Neuronal stem cell (in vitro differentiated cells): Measurements from ENCODE around the gene METTL23.
"Not testable (repeated sequence)": the region's sequence is repeated elsewhere in the genome, so short reads cannot be mapped to it uniquely, and the experiment has no call there.

Experiments
- DNase-seq: peaks from one replicate; pipeline ENCODE4 v3.0.0-alpha.2; 2013; ENCODE audit warnings: low spot score
- H2AFZ ChIP-seq: one replicate; pipeline ENCODE4 v1.6.1; 2013; ENCODE audit warnings: mild to moderate bottlenecking, low read length, inconsistent platforms
- H2AK5ac ChIP-seq: 2 replicates; pipeline ENCODE4 v1.6.1; 2013; ENCODE audit warnings: low read depth, mild to moderate bottlenecking, inconsistent platforms, low read length, moderate library complexity, mixed read lengths
- H2BK120ac ChIP-seq: 2 replicates; pipeline ENCODE4 v1.6.1; 2013; ENCODE audit warnings: low read depth, mild to moderate bottlenecking, inconsistent platforms, low read length, moderate library complexity, mixed read lengths
- H2BK12ac ChIP-seq: one replicate; pipeline ENCODE4 v1.6.1; 2013; ENCODE audit warnings: low read length, inconsistent platforms
- H2BK15ac ChIP-seq: 2 replicates; pipeline ENCODE4 v1.6.1; 2013; ENCODE audit warnings: mild to moderate bottlenecking, low read length, inconsistent platforms, mixed read lengths
- H2BK5ac ChIP-seq: one replicate; pipeline ENCODE4 v1.6.1; 2013; ENCODE audit warnings: inconsistent platforms, mild to moderate bottlenecking, low read length, moderate library complexity
- H3K14ac ChIP-seq: one replicate; pipeline ENCODE4 v1.6.1; 2013; ENCODE audit warnings: low read length, inconsistent platforms
- H3K18ac ChIP-seq: 2 replicates; pipeline ENCODE4 v1.6.1; 2013; ENCODE audit warnings: low read length, inconsistent platforms
- H3K23ac ChIP-seq: 2 replicates; pipeline ENCODE4 v1.6.1; 2013; ENCODE audit warnings: low read depth, mild to moderate bottlenecking, mixed read lengths, low read length, inconsistent platforms; ENCODE audit not compliant: poor library complexity
- H3K27ac ChIP-seq: replicated peaks from 3 replicates; pipeline ENCODE4 v1.5.1; 2013; ENCODE audit warnings: low read length, inconsistent platforms
- H3K27me3 ChIP-seq, 3 experiments: 2 replicates each; pipeline ENCODE4 v1.6.1; 2013; ENCODE audit warnings: low read length in 3 of 3, mild to moderate bottlenecking in 2 of 3, inconsistent platforms in 1 of 3, low read depth in 1 of 3, mixed read lengths in 1 of 3, moderate library complexity in 1 of 3; ENCODE audit not compliant: control insufficient read depth in 3 of 3, insufficient read depth in 3 of 3
- H3K36me3 ChIP-seq, 2 donors: replicated peaks in 1 of 2; 2 replicates each; pipeline ENCODE4 v1.6.1; 2013; ENCODE audit warnings: low read length in 2 of 2; ENCODE audit not compliant: control insufficient read depth in 2 of 2, insufficient read depth in 2 of 2
- H3K4ac ChIP-seq: 2 replicates; pipeline ENCODE4 v1.6.1; 2013; ENCODE audit warnings: inconsistent platforms, mild to moderate bottlenecking, low read length, moderate library complexity
- H3K4me1 ChIP-seq, 2 donors: 1 replicate in 1 of 2; 2 replicates in 1 of 2; pipeline ENCODE4 v1.6.1; 2013; ENCODE audit warnings: low read length in 2 of 2, low read depth in 1 of 2; ENCODE audit not compliant: control insufficient read depth in 2 of 2, insufficient read depth in 1 of 2
- H3K4me2 ChIP-seq: one replicate; pipeline ENCODE4 v1.6.1; 2013; ENCODE audit warnings: mild to moderate bottlenecking, low read length, inconsistent platforms; ENCODE audit not compliant: insufficient read depth, poor library complexity, severe bottlenecking
- H3K4me3 ChIP-seq, 2 donors: 2 replicates each; pipeline ENCODE4 v1.5.1; 2013; ENCODE audit warnings: low read length in 2 of 2, mild to moderate bottlenecking in 2 of 2, inconsistent platforms in 1 of 2, moderate library complexity in 1 of 2
- H3K79me1 ChIP-seq: one replicate; pipeline ENCODE4 v1.6.1; 2013; ENCODE audit warnings: low read depth, mild to moderate bottlenecking, inconsistent platforms, low read length, moderate library complexity
- H3K9ac ChIP-seq: one replicate; pipeline ENCODE4 v1.6.1; 2013; ENCODE audit warnings: mild to moderate bottlenecking, low read depth, low read length, inconsistent platforms; ENCODE audit not compliant: poor library complexity
- H3K9me3 ChIP-seq, 2 donors: replicated peaks in 1 of 2; 2 replicates each; pipeline versions ENCODE3 to v1.6.1; 2013; ENCODE audit warnings: low read length in 2 of 2, mild to moderate bottlenecking in 2 of 2, inconsistent platforms in 1 of 2, low read depth in 1 of 2, mixed read lengths in 1 of 2, moderate library complexity in 1 of 2; ENCODE audit not compliant: control insufficient read depth in 2 of 2, insufficient read depth in 1 of 2
- H4K8ac ChIP-seq: one replicate; pipeline ENCODE4 v1.6.1; 2013; ENCODE audit warnings: low read depth, mild to moderate bottlenecking, inconsistent platforms, low read length, moderate library complexity
- H4K91ac ChIP-seq: one replicate; pipeline ENCODE4 v1.6.1; 2013; ENCODE audit warnings: low read length, low read depth, mild to moderate bottlenecking, inconsistent platforms; ENCODE audit not compliant: poor library complexity
- WGBS, 2 donors: extraction: QIAGEN DNeasy Blood & Tissue Kit; methylation state at CpG; one replicate each; pipeline ENCODE4 v1.1.7; 2013; ENCODE audit warnings: missing lambda C conversion rate in 2 of 2, mixed read lengths in 1 of 2; ENCODE audit not compliant: insufficient read length in 2 of 2, insufficient replicate concordance in 1 of 2; ENCODE audit errors: extremely low coverage in 2 of 2; 5-methylcytosine and 5-hydroxymethylcytosine counted together

METTL23 gene

GRCh38 chr17:76712321-76712720 lies 14.3 kb upstream of the METTL23 start:
- peaks cover 25% of the 10 kb centered on the region in 2 donors for H3K4me1 ChIP-seq
- not testable (repeated sequence) for H3K23ac ChIP-seq, H3K4me3 ChIP-seq, H2BK12ac ChIP-seq, H3K27me3 ChIP-seq, H3K27ac ChIP-seq, H4K91ac ChIP-seq, H3K79me1 ChIP-seq, H3K9me3 ChIP-seq, H3K4ac ChIP-seq, H2AK5ac ChIP-seq, H4K8ac ChIP-seq, H2BK5ac ChIP-seq, H3K4me2 ChIP-seq, H2BK15ac ChIP-seq, H3K14ac ChIP-seq, H3K9ac ChIP-seq, H2BK120ac ChIP-seq, DNase-seq, H2AFZ ChIP-seq, H3K18ac ChIP-seq
- H3K36me3 ChIP-seq = peaks cover 12 to 33% of the 10 kb centered on the region in 2 donors
- no CpG with 5 or more reads among the region's 7 CpGs for WGBS, 2 donors

DNA sequence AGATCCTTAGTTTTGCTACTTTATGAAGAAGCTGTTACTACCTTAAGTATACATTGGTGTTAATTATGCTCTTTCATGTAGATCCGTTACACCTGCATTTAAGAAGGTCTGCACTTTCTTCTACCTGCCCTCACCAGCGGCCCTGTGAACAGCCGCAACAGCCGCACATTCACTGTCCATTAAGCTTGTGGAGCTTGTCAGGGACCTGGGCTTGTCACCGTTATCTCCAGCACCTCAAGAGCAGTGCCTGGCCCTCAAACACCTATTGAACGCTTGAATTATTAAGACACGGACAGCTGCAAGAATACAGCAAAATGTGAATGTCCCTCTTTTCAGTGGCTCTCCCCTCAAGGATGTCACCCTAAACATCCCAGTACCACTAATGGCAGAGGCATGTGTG lies 12.9 kb upstream of the METTL23 start:
- no peak overlapping the region for H2BK120ac ChIP-seq
- H2AK5ac ChIP-seq = no peak overlapping the region
- no peak for DNase-seq
- no peak overlapping the region for H3K23ac ChIP-seq
- H4K8ac ChIP-seq = no peak overlapping the region
- H3K36me3 ChIP-seq = peaks cover 22 to 48% of the 10 kb centered on the region in 2 donors
- no peak overlapping the region for H2BK12ac ChIP-seq
- no peak overlapping the region for H3K18ac ChIP-seq
- no peak overlapping the region for H4K91ac ChIP-seq
- H3K4me3 ChIP-seq = no peak overlapping the region
- no peak overlapping the region for H2BK15ac ChIP-seq
- no peak overlapping the region for H2BK5ac ChIP-seq
- no peaks in the 10 kb centered on the region for H3K9me3 ChIP-seq
- no peak overlapping the region for H3K9ac ChIP-seq
- H3K4ac ChIP-seq = no peak overlapping the region
- H3K4me2 ChIP-seq = no peak overlapping the region
- H2AFZ ChIP-seq = no peak overlapping the region
- H3K27ac ChIP-seq = no peak overlapping the region
- H3K4me1 ChIP-seq = peaks cover 15% of the 10 kb centered on the region in 2 donors
- no peaks in the 10 kb centered on the region for H3K27me3 ChIP-seq
- no peak overlapping the region for H3K14ac ChIP-seq
- H3K79me1 ChIP-seq = peaks cover 4% of the 10 kb centered on the region
- WGBS, 2 donors = no CpG with 5 or more reads among the region's 7 CpGs

DNA sequence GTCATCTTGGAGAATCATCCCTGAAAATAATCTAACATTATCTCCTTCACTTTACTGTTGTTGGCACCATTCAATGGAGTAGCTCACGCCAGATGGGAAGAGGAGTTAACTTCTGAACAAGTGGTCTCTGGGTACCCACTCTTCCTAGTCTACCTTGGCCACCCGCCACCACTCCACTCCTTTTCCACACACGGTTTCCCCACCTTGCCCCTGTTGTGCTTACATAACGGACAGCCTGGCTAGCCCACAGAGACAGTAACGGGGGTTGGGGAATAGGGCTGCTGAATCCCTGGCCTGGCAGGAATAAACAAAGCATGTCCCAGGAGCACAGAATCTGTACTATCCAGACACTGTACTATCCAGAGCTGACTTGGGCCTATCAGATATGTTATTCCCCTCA lies 12.3 kb upstream of the METTL23 start:
- Histone ChIP-seq H3K79me1 (peaks cover 4% of the 10 kb centered on the region), H2BK15ac (no peak overlapping the region), H2BK120ac (no peak overlapping the region), H3K4me2 (no peak overlapping the region), H4K91ac (no peak overlapping the region), H3K9ac (no peak overlapping the region), H3K4me1 (peaks cover 10 to 11% of the 10 kb centered on the region in 2 donors), H3K27ac (no peak overlapping the region), H3K14ac (no peak overlapping the region), H3K9me3 (no peaks in the 10 kb centered on the region), H2BK12ac (no peak overlapping the region), H4K8ac (no peak overlapping the region), H3K4me3 (no peak overlapping the region), H2AK5ac (no peak overlapping the region), H3K23ac (no peak overlapping the region), H2AFZ (no peak overlapping the region), H3K27me3 (no peaks in the 10 kb centered on the region), H3K18ac (no peak overlapping the region), H3K4ac (no peak overlapping the region), H2BK5ac (no peak overlapping the region), H3K36me3 (peaks cover 24 to 54% of the 10 kb centered on the region in 2 donors)
- no peak for DNase-seq
- no CpG with 5 or more reads among the region's 5 CpGs for WGBS, 2 donors

DNA sequence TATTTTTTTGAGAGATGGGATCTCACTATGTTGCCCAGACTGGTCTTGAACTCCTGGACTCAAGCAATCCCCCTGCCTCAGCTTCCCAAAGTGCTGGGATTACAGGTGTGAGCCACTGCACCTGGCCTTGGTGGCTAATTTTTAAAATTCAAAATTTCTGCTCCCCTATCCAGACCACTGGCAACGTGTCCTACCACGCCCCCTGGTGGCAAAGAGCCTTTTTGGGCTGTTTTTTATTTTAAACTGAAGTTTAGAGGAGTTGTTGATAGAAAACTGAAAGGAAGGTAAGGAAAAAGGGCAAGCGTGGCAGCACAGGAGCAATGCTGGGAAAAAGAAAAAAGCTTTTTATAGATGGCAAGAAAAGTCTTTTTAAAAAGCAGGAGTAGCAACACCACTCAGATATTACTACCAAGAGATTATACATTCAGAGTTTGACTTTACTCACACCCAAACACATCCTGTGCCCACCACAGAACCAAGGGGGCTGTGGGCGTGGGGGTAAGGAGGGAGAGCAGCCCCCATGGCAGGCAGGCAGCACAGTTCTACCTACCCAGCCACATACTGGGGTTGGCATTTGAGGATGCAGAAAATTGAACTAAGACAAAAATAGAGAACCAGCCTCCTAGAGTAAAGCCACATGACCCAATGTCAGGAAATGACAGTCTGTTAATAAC lies 11.7 kb upstream of the METTL23 start:
- Histone ChIP-seq H2AK5ac (no peak overlapping the region), H3K4me1 (peaks cover 5 to 6% of the 10 kb centered on the region in 2 donors), H2BK12ac (no peak overlapping the region), H3K36me3 (peaks cover 28 to 60% of the 10 kb centered on the region in 2 donors), H3K79me1 (peaks cover under 1% of the 10 kb centered on the region), H2BK120ac (no peak overlapping the region), H3K9ac (no peak overlapping the region), H3K27me3 (no peaks in the 10 kb centered on the region), H3K18ac (no peak overlapping the region), H3K23ac (no peak overlapping the region), H3K27ac (no peak overlapping the region), H2BK5ac (no peak overlapping the region), H4K8ac (no peak overlapping the region), H4K91ac (no peak overlapping the region), H3K4ac (no peak overlapping the region), H3K9me3 (no peaks in the 10 kb centered on the region), H3K14ac (no peak overlapping the region), H3K4me3 (no peak overlapping the region), H2AFZ (no peak overlapping the region), H3K4me2 (no peak overlapping the region), H2BK15ac (no peak overlapping the region)
- no peak for DNase-seq
- WGBS, 2 donors = no CpG with 5 or more reads among the region's 4 CpGs
